Stimulated activated CD4-positive, alpha-beta T cell treated with anti-CD3 and anti-CD28 coated beads, Interleukin-12 subunit alpha, Interleukin-12 subunit beta, amount 100 ng/mL, for 48 hours (primary cell): ENCODE measurements around the gene IQCK.

Experiments
- DNase-seq, 3 donors: peaks; one replicate each; pipeline ENCODE4 v3.0.0-alpha.2; 2020; ENCODE audit warnings: low read depth in 2 of 3, low spot score in 1 of 3

Gene IQCK

GRCh38 chr16:19859166-19859565 lies 141.1 kb downstream of the IQCK start:
- no peak for DNase-seq

- no peak for DNase-seq
Observed at GRCh38 chr16:19859603-19860002, 141.5 kb downstream of the IQCK start.

GRCh38 chr16:19860166-19861041 lies 142.3 kb downstream of the IQCK start:
- no peak for DNase-seq

- DNase-seq, result no peak
Observed at GRCh38 chr16:19861133-19861532, 143.1 kb downstream of the IQCK start.

- no peak for DNase-seq
Observed at GRCh38 chr16:19861811-19862327, 143.8 kb downstream of the IQCK start.

- DNase-seq, result no peak
Observed at GRCh38 chr16:19863990-19864389, 145.9 kb downstream of the IQCK start.

GRCh38 chr16:19864566-19864965 lies 146.5 kb downstream of the IQCK start:
- DNase-seq, result no peak

- DNase-seq, result no peak
Observed at GRCh38 chr16:19868421-19868820, 150.3 kb downstream of the IQCK start.

- no peak for DNase-seq
Observed at GRCh38 chr16:19871721-19872120, 153.7 kb downstream of the IQCK start.

GRCh38 chr16:19872179-19872863 lies 154.2 kb downstream of the IQCK start:
- no peak for DNase-seq

GRCh38 chr16:19872935-19873334 lies 154.9 kb downstream of the IQCK start:
- DNase-seq, result no peak

- DNase-seq, result no peak
Observed at GRCh38 chr16:19874026-19874425, 156.0 kb downstream of the IQCK start.

GRCh38 chr16:19874851-19875546 lies 156.9 kb downstream of the IQCK start:
- no peak for DNase-seq

GRCh38 chr16:19875900-19876299 lies 157.8 kb downstream of the IQCK start:
- DNase-seq, result no peak

- DNase-seq, result no peak
Observed at GRCh38 chr16:19876501-19877059, 158.5 kb downstream of the IQCK start.

GRCh38 chr16:19878757-19879156 lies 160.7 kb downstream of the IQCK start:
- DNase-seq, result no peak

GRCh38 chr16:19879241-19879792 lies 161.2 kb downstream of the IQCK start:
- DNase-seq, result no peak

- DNase-seq, result no peak
Observed at GRCh38 chr16:19881028-19881427, 163.0 kb downstream of the IQCK start.

- no peak for DNase-seq
Observed at GRCh38 chr16:19881783-19882182, 163.7 kb downstream of the IQCK start.

- no peak for DNase-seq
Observed at GRCh38 chr16:19882186-19882585, 164.1 kb downstream of the IQCK start.

GRCh38 chr16:19882646-19883045 lies 164.6 kb downstream of the IQCK start:
- DNase-seq, result no peak
